Measurements from ENCODE around the gene ERVFRD-1.
A peak's percentile ranks its signal among the peaks of the same experiment; 100 is the strongest.

Gene ERVFRD-1

DNA sequence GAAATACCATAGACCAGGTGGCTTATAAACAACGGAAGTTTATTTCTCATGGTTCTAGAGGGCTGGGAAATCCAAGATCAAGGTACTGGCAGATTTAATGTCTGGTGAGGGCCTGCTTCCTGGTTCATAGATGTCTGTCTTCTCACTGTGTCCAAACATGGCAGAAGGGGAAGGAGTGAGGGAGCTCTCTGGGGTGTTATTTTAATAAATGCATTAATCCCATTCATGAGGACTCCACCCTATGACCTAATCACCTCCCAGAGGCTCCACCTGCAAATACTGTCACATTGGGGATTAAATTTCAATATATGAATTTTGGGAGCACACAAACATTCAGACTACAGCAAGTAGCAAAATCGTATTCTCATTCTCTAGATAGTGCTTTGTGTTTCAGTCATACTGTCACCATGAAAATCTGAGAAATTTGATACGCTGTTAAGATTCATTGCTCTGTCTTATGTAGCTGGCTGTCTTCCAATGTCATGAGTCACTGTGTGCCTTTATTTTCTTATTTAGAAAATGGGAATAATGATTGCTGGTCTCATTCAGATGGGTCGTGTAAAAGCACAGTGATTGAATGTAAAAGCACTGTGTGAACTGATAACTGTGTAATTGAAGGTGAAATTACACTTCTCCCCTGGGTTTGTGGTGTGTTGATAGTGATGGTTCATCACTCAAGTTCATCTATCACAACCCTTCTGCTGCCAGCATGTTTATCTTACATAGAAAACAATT is 8.9 kb upstream of the ERVFRD-1 start (continued):
- no peak for TF ChIP-seq ZNF16 (tag by site-specific recombination; IDR thresholded peaks at IDR 0.05; ENCODE audit: low read depth)
- TF ChIP-seq, protein P1, sequence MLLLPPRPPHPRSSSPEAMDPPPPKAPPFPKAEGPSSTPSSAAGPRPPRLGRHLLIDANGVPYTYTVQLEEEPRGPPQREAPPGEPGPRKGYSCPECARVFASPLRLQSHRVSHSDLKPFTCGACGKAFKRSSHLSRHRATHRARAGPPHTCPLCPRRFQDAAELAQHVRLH (tag by site-specific recombination; IDR thresholded peaks at IDR 0.05), result peak; percentile 78
- no peak for TF ChIP-seq ZBTB48 (tag by site-specific recombination; IDR thresholded peaks at IDR 0.05)
- no peak for TF ChIP-seq MYNN (tag by site-specific recombination; IDR thresholded peaks at IDR 0.05; ENCODE audit: borderline replicate concordance)
- TF ChIP-seq ZNF624 (tag by site-specific recombination; IDR thresholded peaks at IDR 0.05), result no peak
- TF ChIP-seq, protein P2, sequence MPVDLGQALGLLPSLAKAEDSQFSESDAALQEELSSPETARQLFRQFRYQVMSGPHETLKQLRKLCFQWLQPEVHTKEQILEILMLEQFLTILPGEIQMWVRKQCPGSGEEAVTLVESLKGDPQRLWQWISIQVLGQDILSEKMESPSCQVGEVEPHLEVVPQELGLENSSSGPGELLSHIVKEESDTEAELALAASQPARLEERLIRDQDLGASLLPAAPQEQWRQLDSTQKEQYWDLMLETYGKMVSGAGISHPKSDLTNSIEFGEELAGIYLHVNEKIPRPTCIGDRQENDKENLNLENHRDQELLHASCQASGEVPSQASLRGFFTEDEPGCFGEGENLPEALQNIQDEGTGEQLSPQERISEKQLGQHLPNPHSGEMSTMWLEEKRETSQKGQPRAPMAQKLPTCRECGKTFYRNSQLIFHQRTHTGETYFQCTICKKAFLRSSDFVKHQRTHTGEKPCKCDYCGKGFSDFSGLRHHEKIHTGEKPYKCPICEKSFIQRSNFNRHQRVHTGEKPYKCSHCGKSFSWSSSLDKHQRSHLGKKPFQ (tag by site-specific recombination; IDR thresholded peaks at IDR 0.05), result peak; percentile 86
- peak; percentile 15; the same call in 1 of the 2 replicates for TF ChIP-seq ZBTB21 (tag by site-specific recombination; IDR thresholded peaks at IDR 0.05)
- no peak for TF ChIP-seq ZFHX2 (tag by site-specific recombination; conservative IDR thresholded peaks at IDR 0.05)
- TF ChIP-seq ZNF146 (tag by site-specific recombination; IDR thresholded peaks at IDR 0.05), result no peak
- TF ChIP-seq ZSCAN30 (tag by site-specific recombination; IDR thresholded peaks at IDR 0.05), result peak; percentile 92
- no peak for TF ChIP-seq ZNF19 (tag by site-specific recombination; IDR thresholded peaks at IDR 0.05; ENCODE audit: low read depth)
- TF ChIP-seq RBAK (tag by site-specific recombination; IDR thresholded peaks at IDR 0.05), result no peak
- no peak for TF ChIP-seq ZNF658 (tag by site-specific recombination; IDR thresholded peaks at IDR 0.05)
- TF ChIP-seq, protein P3, sequence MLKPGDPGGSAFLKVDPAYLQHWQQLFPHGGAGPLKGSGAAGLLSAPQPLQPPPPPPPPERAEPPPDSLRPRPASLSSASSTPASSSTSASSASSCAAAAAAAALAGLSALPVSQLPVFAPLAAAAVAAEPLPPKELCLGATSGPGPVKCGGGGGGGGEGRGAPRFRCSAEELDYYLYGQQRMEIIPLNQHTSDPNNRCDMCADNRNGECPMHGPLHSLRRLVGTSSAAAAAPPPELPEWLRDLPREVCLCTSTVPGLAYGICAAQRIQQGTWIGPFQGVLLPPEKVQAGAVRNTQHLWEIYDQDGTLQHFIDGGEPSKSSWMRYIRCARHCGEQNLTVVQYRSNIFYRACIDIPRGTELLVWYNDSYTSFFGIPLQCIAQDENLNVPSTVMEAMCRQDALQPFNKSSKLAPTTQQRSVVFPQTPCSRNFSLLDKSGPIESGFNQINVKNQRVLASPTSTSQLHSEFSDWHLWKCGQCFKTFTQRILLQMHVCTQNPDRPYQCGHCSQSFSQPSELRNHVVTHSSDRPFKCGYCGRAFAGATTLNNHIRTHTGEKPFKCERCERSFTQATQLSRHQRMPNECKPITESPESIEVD (tag by site-specific recombination; IDR thresholded peaks at IDR 0.05), result peak; percentile 91
- TF ChIP-seq HOXD13 (CRISPR knock-in tag; IDR thresholded peaks at IDR 0.05; ENCODE audit: borderline replicate concordance), result no peak
- TF ChIP-seq, protein P4, sequence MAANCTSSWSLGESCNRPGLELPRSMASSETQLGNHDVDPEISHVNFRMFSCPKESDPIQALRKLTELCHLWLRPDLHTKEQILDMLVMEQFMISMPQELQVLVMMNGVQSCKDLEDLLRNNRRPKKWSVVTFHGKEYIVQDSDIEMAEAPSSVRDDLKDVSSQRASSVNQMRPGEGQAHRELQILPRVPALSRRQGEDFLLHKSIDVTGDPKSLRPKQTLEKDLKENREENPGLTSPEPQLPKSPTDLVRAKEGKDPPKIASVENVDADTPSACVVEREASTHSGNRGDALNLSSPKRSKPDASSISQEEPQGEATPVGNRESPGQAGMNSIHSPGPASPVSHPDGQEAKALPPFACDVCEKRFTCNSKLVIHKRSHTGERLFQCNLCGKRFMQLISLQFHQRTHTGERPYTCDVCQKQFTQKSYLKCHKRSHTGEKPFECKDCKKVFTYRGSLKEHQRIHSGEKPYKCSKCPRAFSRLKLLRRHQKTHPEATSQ (tag by site-specific recombination; IDR thresholded peaks at IDR 0.05), result no peak
- TF ChIP-seq ZXDB (tag by site-specific recombination; IDR thresholded peaks at IDR 0.05), result peak; percentile 54; the same call in 1 of the 2 replicates
- TF ChIP-seq ZNF791 (tag by site-specific recombination; IDR thresholded peaks at IDR 0.05), result no peak
- peak; percentile 92 for TF ChIP-seq GFI1B (tag by site-specific recombination; IDR thresholded peaks at IDR 0.05)
- TF ChIP-seq, protein P5, sequence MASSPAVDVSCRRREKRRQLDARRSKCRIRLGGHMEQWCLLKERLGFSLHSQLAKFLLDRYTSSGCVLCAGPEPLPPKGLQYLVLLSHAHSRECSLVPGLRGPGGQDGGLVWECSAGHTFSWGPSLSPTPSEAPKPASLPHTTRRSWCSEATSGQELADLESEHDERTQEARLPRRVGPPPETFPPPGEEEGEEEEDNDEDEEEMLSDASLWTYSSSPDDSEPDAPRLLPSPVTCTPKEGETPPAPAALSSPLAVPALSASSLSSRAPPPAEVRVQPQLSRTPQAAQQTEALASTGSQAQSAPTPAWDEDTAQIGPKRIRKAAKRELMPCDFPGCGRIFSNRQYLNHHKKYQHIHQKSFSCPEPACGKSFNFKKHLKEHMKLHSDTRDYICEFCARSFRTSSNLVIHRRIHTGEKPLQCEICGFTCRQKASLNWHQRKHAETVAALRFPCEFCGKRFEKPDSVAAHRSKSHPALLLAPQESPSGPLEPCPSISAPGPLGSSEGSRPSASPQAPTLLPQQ (tag by site-specific recombination; IDR thresholded peaks at IDR 0.05), result peak; percentile 75
- TF ChIP-seq, protein P6, sequence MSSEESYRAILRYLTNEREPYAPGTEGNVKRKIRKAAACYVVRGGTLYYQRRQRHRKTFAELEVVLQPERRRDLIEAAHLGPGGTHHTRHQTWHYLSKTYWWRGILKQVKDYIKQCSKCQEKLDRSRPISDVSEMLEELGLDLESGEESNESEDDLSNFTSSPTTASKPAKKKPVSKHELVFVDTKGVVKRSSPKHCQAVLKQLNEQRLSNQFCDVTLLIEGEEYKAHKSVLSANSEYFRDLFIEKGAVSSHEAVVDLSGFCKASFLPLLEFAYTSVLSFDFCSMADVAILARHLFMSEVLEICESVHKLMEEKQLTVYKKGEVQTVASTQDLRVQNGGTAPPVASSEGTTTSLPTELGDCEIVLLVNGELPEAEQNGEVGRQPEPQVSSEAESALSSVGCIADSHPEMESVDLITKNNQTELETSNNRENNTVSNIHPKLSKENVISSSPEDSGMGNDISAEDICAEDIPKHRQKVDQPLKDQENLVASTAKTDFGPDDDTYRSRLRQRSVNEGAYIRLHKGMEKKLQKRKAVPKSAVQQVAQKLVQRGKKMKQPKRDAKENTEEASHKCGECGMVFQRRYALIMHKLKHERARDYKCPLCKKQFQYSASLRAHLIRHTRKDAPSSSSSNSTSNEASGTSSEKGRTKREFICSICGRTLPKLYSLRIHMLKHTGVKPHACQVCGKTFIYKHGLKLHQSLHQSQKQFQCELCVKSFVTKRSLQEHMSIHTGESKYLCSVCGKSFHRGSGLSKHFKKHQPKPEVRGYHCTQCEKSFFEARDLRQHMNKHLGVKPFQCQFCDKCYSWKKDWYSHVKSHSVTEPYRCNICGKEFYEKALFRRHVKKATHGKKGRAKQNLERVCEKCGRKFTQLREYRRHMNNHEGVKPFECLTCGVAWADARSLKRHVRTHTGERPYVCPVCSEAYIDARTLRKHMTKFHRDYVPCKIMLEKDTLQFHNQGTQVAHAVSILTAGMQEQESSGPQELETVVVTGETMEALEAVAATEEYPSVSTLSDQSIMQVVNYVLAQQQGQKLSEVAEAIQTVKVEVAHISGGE (tag by site-specific recombination; conservative IDR thresholded peaks at IDR 0.05; ENCODE audit: low read depth), result no peak
- TF ChIP-seq, protein P7, sequence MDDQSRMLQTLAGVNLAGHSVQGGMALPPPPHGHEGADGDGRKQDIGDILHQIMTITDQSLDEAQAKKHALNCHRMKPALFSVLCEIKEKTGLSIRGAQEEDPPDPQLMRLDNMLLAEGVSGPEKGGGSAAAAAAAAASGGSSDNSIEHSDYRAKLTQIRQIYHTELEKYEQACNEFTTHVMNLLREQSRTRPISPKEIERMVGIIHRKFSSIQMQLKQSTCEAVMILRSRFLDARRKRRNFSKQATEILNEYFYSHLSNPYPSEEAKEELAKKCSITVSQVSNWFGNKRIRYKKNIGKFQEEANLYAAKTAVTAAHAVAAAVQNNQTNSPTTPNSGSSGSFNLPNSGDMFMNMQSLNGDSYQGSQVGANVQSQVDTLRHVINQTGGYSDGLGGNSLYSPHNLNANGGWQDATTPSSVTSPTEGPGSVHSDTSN (CRISPR knock-in tag; IDR thresholded peaks at IDR 0.05), result no peak
- TF ChIP-seq ZNF549 (tag by site-specific recombination; IDR thresholded peaks at IDR 0.05), result no peak
